H9 (cell line): ENCODE measurements around the gene PLA2G2E. TPM values are rescaled to one million over a fixed set of nuclear protein-coding genes. Genes with fewer than 3 reads are reported as not detected.

Experiments
- DNase-seq: peaks from one replicate; pipeline ENCODE4 v3.0.0-alpha.2; 2017
- H2AFZ ChIP-seq: one replicate; pipeline ENCODE4 v1.6.1; 2013; ENCODE audit warnings: mild to moderate bottlenecking, low read length, control low read depth, moderate library complexity
- H2AK5ac ChIP-seq: 2 replicates; pipeline ENCODE4 v1.6.1; 2013; ENCODE audit warnings: low read length, control low read depth, mixed read lengths; ENCODE audit not compliant: insufficient read length
- H2BK120ac ChIP-seq: one replicate; pipeline ENCODE4 v1.6.1; 2013; ENCODE audit warnings: low read depth, mild to moderate bottlenecking, low read length, control low read depth, inconsistent platforms; ENCODE audit not compliant: poor library complexity, severe bottlenecking
- H2BK12ac ChIP-seq: 2 replicates; pipeline ENCODE4 v1.6.1; 2013; ENCODE audit warnings: low read length, control low read depth, mixed read lengths, low read depth; ENCODE audit not compliant: insufficient read length
- H2BK15ac ChIP-seq: 2 replicates; pipeline ENCODE4 v1.6.1; 2013; ENCODE audit warnings: low read depth, low read length, control low read depth
- H2BK20ac ChIP-seq: one replicate; pipeline ENCODE4 v1.6.1; 2013; ENCODE audit warnings: low read depth, mild to moderate bottlenecking, low read length, control low read depth, inconsistent platforms; ENCODE audit not compliant: poor library complexity, severe bottlenecking
- H2BK5ac ChIP-seq: 2 replicates; pipeline ENCODE4 v1.6.1; 2013; ENCODE audit warnings: low read length, control low read depth, mixed read lengths; ENCODE audit not compliant: insufficient read length
- H3K14ac ChIP-seq: 2 replicates; pipeline ENCODE4 v1.6.1; 2013; ENCODE audit warnings: low read length, control low read depth; ENCODE audit not compliant: insufficient read depth
- H3K18ac ChIP-seq: 2 replicates; pipeline ENCODE4 v1.6.1; 2013; ENCODE audit warnings: low read depth, mild to moderate bottlenecking, mixed read lengths, low read length, control low read depth; ENCODE audit not compliant: insufficient read length
- H3K23ac ChIP-seq: 2 replicates; pipeline ENCODE4 v1.6.1; 2013; ENCODE audit warnings: low read length, control low read depth, mixed read lengths, low read depth; ENCODE audit not compliant: insufficient read length
- H3K23me2 ChIP-seq: 2 replicates; pipeline ENCODE4 v1.6.1; 2013; ENCODE audit warnings: low read depth, mild to moderate bottlenecking, mixed read lengths, low read length, control low read depth; ENCODE audit not compliant: insufficient read length, poor library complexity, severe bottlenecking
- H3K27ac ChIP-seq: 2 replicates; pipeline ENCODE4 v1.5.1; 2013; ENCODE audit warnings: low read length, control low read depth, mixed read lengths, low read depth; ENCODE audit not compliant: insufficient read length
- H3K27me3 ChIP-seq: 2 replicates; pipeline ENCODE4 v1.6.1; 2013; ENCODE audit warnings: low read length, control low read depth, inconsistent platforms; ENCODE audit not compliant: insufficient read depth
- H3K4ac ChIP-seq: 2 replicates; pipeline ENCODE4 v1.6.1; 2013; ENCODE audit warnings: low read depth, mild to moderate bottlenecking, control low read depth, inconsistent platforms, low read length, moderate library complexity
- H3K4me1 ChIP-seq: 2 replicates; pipeline ENCODE4 v1.6.1; 2013; ENCODE audit warnings: low read length, control low read depth, inconsistent platforms; ENCODE audit not compliant: insufficient read depth
- H3K4me2 ChIP-seq: 2 replicates; pipeline ENCODE4 v1.6.1; 2013; ENCODE audit warnings: low read length, control low read depth, mixed read lengths; ENCODE audit not compliant: insufficient read length, insufficient read depth
- H3K56ac ChIP-seq: 2 replicates; pipeline ENCODE4 v1.6.1; 2013; ENCODE audit warnings: low read depth, mild to moderate bottlenecking, mixed read lengths, low read length, control low read depth; ENCODE audit not compliant: insufficient read length
- H3K79me1 ChIP-seq: 2 replicates; pipeline ENCODE4 v1.6.1; 2013; ENCODE audit warnings: low read depth, mild to moderate bottlenecking, moderate library complexity, low read length, control low read depth, inconsistent platforms; ENCODE audit not compliant: insufficient read depth, poor library complexity, severe bottlenecking
- H3K79me2 ChIP-seq: 2 replicates; pipeline ENCODE4 v1.6.1; 2013; ENCODE audit warnings: low read length, control low read depth, inconsistent platforms; ENCODE audit not compliant: insufficient read depth
- H3K9ac ChIP-seq: 2 replicates; pipeline ENCODE4 v1.6.1; 2013; ENCODE audit warnings: low read length, control low read depth, mixed read lengths; ENCODE audit not compliant: insufficient read length; ENCODE audit errors: extremely low read depth
- H3K9me3 ChIP-seq: one replicate; pipeline ENCODE4 v1.6.1; 2013; ENCODE audit warnings: low read depth, low read length, inconsistent platforms; ENCODE audit not compliant: control insufficient read depth
- H3T11ph ChIP-seq: one replicate; pipeline ENCODE4 v1.6.1; 2013; ENCODE audit warnings: mild to moderate bottlenecking, low read length, control low read depth, inconsistent platforms
- H4K20me1 ChIP-seq: one replicate; pipeline ENCODE4 v1.6.1; 2013; ENCODE audit not compliant: control insufficient read depth, insufficient read length, insufficient read depth
- H4K5ac ChIP-seq: 2 replicates; pipeline ENCODE4 v1.6.1; 2013; ENCODE audit warnings: low read depth, mild to moderate bottlenecking, mixed read lengths, low read length, control low read depth; ENCODE audit not compliant: insufficient read length
- H4K8ac ChIP-seq: replicated peaks from 2 replicates; pipeline ENCODE4 v1.6.1; 2013; ENCODE audit warnings: low read length, control low read depth, mixed read lengths, low read depth; ENCODE audit not compliant: insufficient read length
- H4K91ac ChIP-seq: 2 replicates; pipeline ENCODE4 v1.6.1; 2013; ENCODE audit warnings: low read depth, mild to moderate bottlenecking, moderate library complexity, mixed read lengths, low read length, control low read depth; ENCODE audit not compliant: insufficient read length
- H3K27ac Mint-ChIP-seq, 3 experiments: 2 replicates in 2 of 3; 3 replicates in 1 of 3; pipeline ENCODE4 v1.8.0; 2020 to 2021; ENCODE audit warnings: mixed read lengths in 3 of 3, mild to moderate bottlenecking in 1 of 3, moderate library complexity in 1 of 3
- H3K27me3 Mint-ChIP-seq: 2 replicates; pipeline ENCODE4 v1.8.0; 2021; ENCODE audit warnings: low read depth, mild to moderate bottlenecking, moderate library complexity, mixed read lengths
- H3K36me3 Mint-ChIP-seq, 3 experiments: 2 replicates in 2 of 3; 3 replicates in 1 of 3; pipeline ENCODE4 v1.8.0; 2020 to 2021; ENCODE audit warnings: low read depth in 3 of 3, mixed read lengths in 3 of 3; ENCODE audit not compliant: insufficient read depth in 1 of 3
- H3K4me1 Mint-ChIP-seq, 2 experiments: 2 replicates each; pipeline ENCODE4 v1.8.0; 2020; ENCODE audit warnings: mixed read lengths in 2 of 2
- H3K4me3 Mint-ChIP-seq, 2 experiments: 2 replicates in 1 of 2; 3 replicates in 1 of 2; pipeline ENCODE4 v1.8.0; 2020 to 2021; ENCODE audit warnings: mild to moderate bottlenecking in 2 of 2, mixed read lengths in 2 of 2, moderate library complexity in 1 of 2
- H3K9me3 Mint-ChIP-seq, 2 experiments: 2 replicates in 1 of 2; 3 replicates in 1 of 2; pipeline ENCODE4 v1.8.0; 2020; ENCODE audit warnings: mild to moderate bottlenecking in 2 of 2, mixed read lengths in 2 of 2, moderate library complexity in 1 of 2
- CTCF ChIP-seq: fragments of 200-600 bp; sonication (generic); conservative IDR thresholded peaks from 3 replicates; pipeline ENCODE4 v1.8.0; 2021; ENCODE audit warnings: antibody characterized with exemption, mild to moderate bottlenecking
- WGBS: extraction: QIAGEN DNeasy Blood & Tissue Kit; methylation state at CpG from one replicate; pipeline ENCODE4 v1.1.7; 2013; ENCODE audit warnings: missing lambda C conversion rate, low lambda C conversion rate, mixed read lengths; ENCODE audit not compliant: insufficient read length; ENCODE audit errors: extremely low coverage; 5-methylcytosine and 5-hydroxymethylcytosine counted together
- total RNA-seq: library from RNA; stranded (reverse); gene quantifications from 2 replicates; pipeline ENCODE4 v1.2.1, GENCODE V29; 2021

Gene PLA2G2E
- total RNA-seq, 1 experiment from 2014 or later: not detected

- H2AK5ac ChIP-seq: no peak overlapping the region
- no peaks in the 10 kb centered on the region for H4K20me1 ChIP-seq
- no peaks in the 10 kb centered on the region for H3K79me2 ChIP-seq
- H4K5ac ChIP-seq: no peak overlapping the region
- no peak overlapping the region for H2BK120ac ChIP-seq
- H3K4ac ChIP-seq: no peak overlapping the region
- Mint-ChIP-seq H3K9me3 (peaks cover 0 to 11% of the 10 kb centered on the region in 2 experiments; a peak in 3 of 5 replicates), H3K27ac (no peak overlapping the region), H3K4me3 (no peak overlapping the region), H3K27me3 (peaks cover 5% of the 10 kb centered on the region; the same call in 1 of the 2 replicates), H3K4me1 (peaks cover 9% of the 10 kb centered on the region in 2 experiments), H3K36me3 (no peaks in the 10 kb centered on the region; a peak in 2 of 7 replicates)
- H3K4me2 ChIP-seq: no peak overlapping the region
- H3K79me1 ChIP-seq: no peaks in the 10 kb centered on the region
- H4K8ac ChIP-seq: no peak overlapping the region
- TF ChIP-seq CTCF: no peak
- H3K4me1 ChIP-seq: no peaks in the 10 kb centered on the region
- no peak for DNase-seq
- H3K23ac ChIP-seq: no peak overlapping the region
- H3K23me2 ChIP-seq: no peaks in the 10 kb centered on the region
- no peak overlapping the region for H2AFZ ChIP-seq
- H3K27ac ChIP-seq: no peak overlapping the region
- no peak overlapping the region for H2BK5ac ChIP-seq
- no peak overlapping the region for H3T11ph ChIP-seq
- H3K18ac ChIP-seq: no peak overlapping the region
- WGBS: no CpG with 5 or more reads among the region's 2 CpGs
- H2BK15ac ChIP-seq: no peak overlapping the region
- no peak overlapping the region for H3K9ac ChIP-seq
- no peaks in the 10 kb centered on the region for H3K9me3 ChIP-seq
- H3K27me3 ChIP-seq: no peaks in the 10 kb centered on the region
- H2BK20ac ChIP-seq: no peak overlapping the region
- H4K91ac ChIP-seq: no peak overlapping the region
- no peak overlapping the region for H3K14ac ChIP-seq
- no peak overlapping the region for H2BK12ac ChIP-seq
- no peak overlapping the region for H3K56ac ChIP-seq
These were observed 19.2 kb upstream of the PLA2G2E start for GRCh38 chr1:19942657-19943056.
